Heart right ventricle (tissue), 16 donors: ENCODE measurements around the gene MBNL2. TPM values are rescaled to one million over a fixed set of nuclear protein-coding genes. Genes with fewer than 3 reads are reported as not detected.

ENCODE experiments used
- ATAC-seq, 8 donors: fragments of 200-7000 bp; cut with Tn5 transposase; one replicate each; pipeline ENCODE4 v1.9.1; 2020; ENCODE audit warnings: mild to moderate bottlenecking in 8 of 8, moderate library complexity in 8 of 8, moderate number of reproducible peaks in 1 of 8
- DNase-seq, 2 donors: peaks; one replicate each; pipeline ENCODE4 v3.0.0-alpha.2; 2020
- H3K27ac ChIP-seq, 10 donors: fragments of 200-600 bp; sonication (generic) in 2 of 10; one replicate each; pipeline versions ENCODE4 v1.5.0 to v1.8.0; 2020 to 2022; ENCODE audit warnings: mild to moderate bottlenecking in 3 of 10
- H3K27me3 ChIP-seq, 7 donors: fragments of 200-600 bp; one replicate each; pipeline ENCODE4 v1.8.0; 2021 to 2022; ENCODE audit warnings: mild to moderate bottlenecking in 2 of 7
- H3K36me3 ChIP-seq, 9 donors: fragments of 200-600 bp; sonication (generic) in 1 of 9; one replicate each; pipeline versions ENCODE4 v1.5.0 to v1.8.0; 2020 to 2022; ENCODE audit warnings: mild to moderate bottlenecking in 2 of 9
- H3K4me1 ChIP-seq, 9 donors: fragments of 200-600 bp; sonication (generic) in 1 of 9; one replicate each; pipeline versions ENCODE4 v1.5.0 to v1.8.0; 2020 to 2022; ENCODE audit warnings: mild to moderate bottlenecking in 4 of 9
- H3K4me3 ChIP-seq, 10 donors: fragments of 200-600 bp; sonication (generic) in 2 of 10; one replicate each; pipeline versions ENCODE4 v1.5.0 to v1.8.0; 2020 to 2022; ENCODE audit warnings: mild to moderate bottlenecking in 7 of 10, moderate library complexity in 2 of 10
- H3K9me3 ChIP-seq, 11 donors: fragments of 200-600 bp in 10 of 11; sonication (generic) in 2 of 11; one replicate each; pipeline versions ENCODE4 v1.5.0 to v1.8.0; 2013 to 2022; ENCODE audit warnings: mild to moderate bottlenecking in 2 of 11, control low read depth in 1 of 11, moderate library complexity in 1 of 11
- CTCF ChIP-seq, 9 donors: fragments of 200-600 bp; sonication (generic) in 2 of 9; IDR thresholded peaks; one replicate each; pipeline versions ENCODE4 v1.5.0 to v1.8.0; 2021 to 2022; ENCODE audit warnings: antibody characterized with exemption in 9 of 9, mild to moderate bottlenecking in 5 of 9, moderate library complexity in 1 of 9
- WGBS, 2 donors: extraction: QIAGEN DNeasy Blood & Tissue Kit; methylation state at CpG; one replicate each; pipeline ENCODE4 v1.1.7; 2013; ENCODE audit warnings: inconsistent platforms in 1 of 2; 5-methylcytosine and 5-hydroxymethylcytosine counted together
- intact Hi-C, 10 donors: fragments of 100-400 bp; cut with DNase I; formaldehyde crosslinking; loops; one replicate each; pipeline versions ENCODE4 v1.11.1 to v1.14.2; 2022
- polyA plus RNA-seq, 2 donors: library from polyadenylated mRNA; stranded (reverse); fragments of 200-250 nt; gene quantifications; one replicate each; pipeline ENCODE4 v1.2.3, GENCODE V29; 2013
- total RNA-seq, 10 donors: library from RNA; stranded (reverse); fragmentation: NEBNext Ultra II Directional in 3 of 10; extraction: Animal tissue kit (Norgen Biotek cat#: 25700) in 3 of 10; gene quantifications; one replicate each; pipeline versions ENCODE4 v1.2.1 to v1.2.4, GENCODE V29; 2021 to 2023
- donor health status: Arrhythmogenic right ventricular cardiomyopathy.
- donor health status: ischemic (EF 13 %, LVEDD 7.1; RV severe dilation, severe dysfunction).
- donor health status: healthy with polysubstance abuse.
- donor health status: DM: no; HTN: yes; CAD: no.
- donor health status: DM: no; HTN: no; CAD: no.
- donor health status: ischemic (EF 25% LVEDD 6.9; RV normal size, moderate dysfunction).
- donor health status: ischemic (EF 25% LVEDD 5.7; RV mildly dilated, moderate dysfunction).
- donor health status: healthy.
- donor health status: DM: yes; HTN: yes; CAD: no.
- donor health status: Ischemic cardiomyopathy.
- donor health status: ischemic (EF 35%, LVEDD 5.7; RV mildly dilated, moderate dysfunction).
- donor health status: nonischemic (EF 11% LVEDD 7.7; RV severe dilation, severe dysfunction).
- donor health status: DM: yes; HTN: yes; CAD: no.
- donor health status: PGD.
- donor health status: ischemic (EF 29% LVEDD 5.4; RV normal size, mild dysfunction).
- donor health status: nonischemic (EF 23%, LVEDD 6.1; RV moderate dilation, normal function).

The MBNL2 gene
- total and polyA plus RNA-seq, 12 donors, result 17.2 to 95.0 (median 83.2) TPM

- H3K27ac ChIP-seq, result peak overlapping the region in 2 of 10 donors; percentile 85 to 90
- no peak for TF ChIP-seq CTCF (IDR thresholded peaks at IDR 0.05)
- H3K4me3 ChIP-seq, result no peak overlapping the region
- no peaks in the 10 kb centered on the region for H3K36me3 ChIP-seq
- H3K27me3 ChIP-seq, result no peaks in the 10 kb centered on the region
- DNase-seq (no peak), ATAC-seq (no peak)
- 89 to 93% methylated on average over 2 of the region's 2 CpGs for WGBS, 2 donors
- intact Hi-C loops, result loop anchor here in 7 of 10 donors (5.0 to 10.0 kb wide), 8 partner anchors 36 to 214 kb away; partner anchors contain the start of gene RAP2A (in 5 of the 7)
- H3K4me1 ChIP-seq, result peaks cover 0 to 26% (median 20%) of the 10 kb centered on the region in 9 donors
- no peaks in the 10 kb centered on the region for H3K9me3 ChIP-seq
Observed at GRCh38 chr13:97221046-97221445, 1.1 kb upstream of the MBNL2 start.

- TF ChIP-seq CTCF (IDR thresholded peaks at IDR 0.05), result no peak
- Histone ChIP-seq H3K27ac (peak overlapping the region in 9 of 10 donors; percentile 24 to 93 (median 88)), H3K4me1 (peaks cover 0 to 31% (median 24%) of the 10 kb centered on the region in 9 donors), H3K4me3 (peak overlapping the region in 8 of 10 donors; percentile 54 to 84 (median 63)), H3K9me3 (no peaks in the 10 kb centered on the region), H3K27me3 (no peaks in the 10 kb centered on the region), H3K36me3 (no peaks in the 10 kb centered on the region)
- ATAC-seq (no peak), DNase-seq (no peak)
- 28 to 36% methylated on average over 6 of the region's 6 CpGs for WGBS, 2 donors
- intact Hi-C loops, result loop anchor here in 7 of 10 donors (5.0 to 10.0 kb wide), 8 partner anchors 36 to 213 kb away; partner anchors contain the start of gene RAP2A (in 5 of the 7)
Observed at GRCh38 chr13:97221466-97221865, 667 bp upstream of the MBNL2 start.

- intact Hi-C loops, result loop anchor here in 7 of 10 donors (2.0 to 10.0 kb wide), 11 partner anchors 34 to 212 kb away; partner anchors contain the start of gene RAP2A (in 5 of the 7)
- Histone ChIP-seq H3K27ac (peak overlapping the region; percentile 78 to 93 (median 90)), H3K9me3 (no peaks in the 10 kb centered on the region), H3K4me1 (peaks cover 6 to 48% (median 41%) of the 10 kb centered on the region in 9 donors), H3K27me3 (no peaks in the 10 kb centered on the region), H3K36me3 (no peaks in the 10 kb centered on the region), H3K4me3 (peak overlapping the region; percentile 51 to 84 (median 62))
- no peak for DNase-seq
- TF ChIP-seq CTCF (IDR thresholded peaks at IDR 0.05), result no peak
- 0% methylated on average over 6 of the region's 6 CpGs for WGBS, 2 donors
- peak in 1 of 8 donors; percentile 28 for ATAC-seq
Observed at GRCh38 chr13:97223037-97223710, 1.0 kb downstream of the MBNL2 start.

- peak overlapping the region; percentile 78 to 93 (median 90) for H3K27ac ChIP-seq
- TF ChIP-seq CTCF (IDR thresholded peaks at IDR 0.05), result peak in 3 of 9 donors; percentile 16 to 40 (median 18)
- DNase-seq (peak; percentile 30 to 71), ATAC-seq (peak; percentile 56 to 78 (median 66))
- H3K27me3 ChIP-seq, result no peaks in the 10 kb centered on the region
- H3K4me3 ChIP-seq, result peak overlapping the region; percentile 51 to 84 (median 62)
- no peaks in the 10 kb centered on the region for H3K9me3 ChIP-seq
- peaks cover 6 to 55% (median 49%) of the 10 kb centered on the region in 9 donors for H3K4me1 ChIP-seq
- intact Hi-C loops, result loop anchor here in 7 of 10 donors (2.0 to 10.0 kb wide), 11 partner anchors 33 to 211 kb away; partner anchors contain the start of gene RAP2A (in 5 of the 7)
- no peaks in the 10 kb centered on the region for H3K36me3 ChIP-seq
- WGBS, 2 donors, result 1 to 2% methylated on average over 11 of the region's 11 CpGs
Observed at GRCh38 chr13:97223711-97224541, 1.8 kb downstream of the MBNL2 start.
